ENCODE results near the gene GFPT2. TPM values are rescaled to one million over a fixed set of nuclear protein-coding genes. Genes with fewer than 3 reads are reported as not detected.

The GFPT2 gene
- total and polyA plus RNA-seq, 12 donors, result 1.9 to 20.1 (median 9.3) TPM

DNA sequence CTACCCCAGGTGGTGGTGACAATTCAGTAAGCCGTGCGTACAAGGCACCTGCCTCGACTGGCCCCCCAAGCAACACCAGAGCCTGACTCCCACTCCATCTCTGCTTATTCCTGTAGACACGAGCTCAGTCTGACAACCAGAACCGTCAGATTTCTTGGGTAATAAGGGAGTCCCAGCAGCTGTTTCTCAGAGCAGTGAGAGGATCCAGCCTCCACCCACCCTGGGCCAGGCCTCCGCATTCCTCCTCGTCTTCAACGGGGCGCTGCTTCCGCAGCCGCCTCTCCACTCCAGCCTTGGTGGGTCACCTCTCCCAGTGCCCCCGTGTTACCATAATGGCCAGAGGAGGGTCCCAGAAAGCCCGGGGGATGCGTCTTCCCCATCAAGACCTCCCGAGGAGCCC, 27.7 kb upstream of the GFPT2 start:
- DNase-seq, result no peak
- Histone ChIP-seq H3K27me3 (no peaks in the 10 kb centered on the region), H3K27ac (no peak overlapping the region), H3K9me3 (replicated peaks in 1 of 3) (no peaks in the 10 kb centered on the region), H3K4me1 (replicated peaks in 1 of 2) (no peaks in the 10 kb centered on the region), H3K4me3 (no peak overlapping the region), H3K36me3 (replicated peaks in 1 of 2) (no peaks in the 10 kb centered on the region)
- 80 to 86% (median 83%) methylated on average over 12 to 15 of the region's 15 CpGs for WGBS, 4 donors
- no peak for TF ChIP-seq POLR2A (IDR thresholded peaks at IDR 0.05)
- TF ChIP-seq, protein P1, sequence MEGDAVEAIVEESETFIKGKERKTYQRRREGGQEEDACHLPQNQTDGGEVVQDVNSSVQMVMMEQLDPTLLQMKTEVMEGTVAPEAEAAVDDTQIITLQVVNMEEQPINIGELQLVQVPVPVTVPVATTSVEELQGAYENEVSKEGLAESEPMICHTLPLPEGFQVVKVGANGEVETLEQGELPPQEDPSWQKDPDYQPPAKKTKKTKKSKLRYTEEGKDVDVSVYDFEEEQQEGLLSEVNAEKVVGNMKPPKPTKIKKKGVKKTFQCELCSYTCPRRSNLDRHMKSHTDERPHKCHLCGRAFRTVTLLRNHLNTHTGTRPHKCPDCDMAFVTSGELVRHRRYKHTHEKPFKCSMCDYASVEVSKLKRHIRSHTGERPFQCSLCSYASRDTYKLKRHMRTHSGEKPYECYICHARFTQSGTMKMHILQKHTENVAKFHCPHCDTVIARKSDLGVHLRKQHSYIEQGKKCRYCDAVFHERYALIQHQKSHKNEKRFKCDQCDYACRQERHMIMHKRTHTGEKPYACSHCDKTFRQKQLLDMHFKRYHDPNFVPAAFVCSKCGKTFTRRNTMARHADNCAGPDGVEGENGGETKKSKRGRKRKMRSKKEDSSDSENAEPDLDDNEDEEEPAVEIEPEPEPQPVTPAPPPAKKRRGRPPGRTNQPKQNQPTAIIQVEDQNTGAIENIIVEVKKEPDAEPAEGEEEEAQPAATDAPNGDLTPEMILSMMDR (IDR thresholded peaks at IDR 0.05), result no peak
- intact Hi-C loops (cut with DNase I), result no loop called here

DNA sequence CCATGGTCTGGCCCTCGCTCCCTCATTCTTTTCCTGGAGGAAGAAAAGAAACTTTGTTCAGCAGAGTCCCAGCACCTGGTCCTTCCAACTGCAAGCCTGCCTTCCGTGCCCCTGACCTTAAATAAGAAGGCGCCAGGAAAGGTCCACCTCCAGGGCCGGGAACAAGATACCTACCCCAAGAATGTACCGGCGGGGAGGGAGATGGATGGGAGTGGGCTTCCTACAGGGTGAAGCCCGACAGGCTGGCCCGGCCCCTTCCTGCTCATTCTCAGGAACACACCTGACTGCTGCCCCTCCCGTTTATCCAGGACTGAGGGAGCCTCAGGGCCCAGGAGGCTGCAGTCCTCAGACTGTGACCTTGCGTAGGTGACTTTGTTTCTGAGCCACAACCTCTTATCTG, 27.3 kb upstream of the GFPT2 start:
- no peaks in the 10 kb centered on the region for H3K9me3 ChIP-seq (replicated peaks in 1 of 3)
- H3K36me3 ChIP-seq (replicated peaks in 1 of 2), result no peaks in the 10 kb centered on the region
- no peak overlapping the region for H3K4me3 ChIP-seq
- no peak for DNase-seq
- no peak for TF ChIP-seq POLR2A (IDR thresholded peaks at IDR 0.05)
- TF ChIP-seq, protein P1 (IDR thresholded peaks at IDR 0.05), result no peak
- no peak overlapping the region for H3K27ac ChIP-seq
- intact Hi-C loops (cut with DNase I), result no loop called here
- 76 to 86% (median 80%) methylated on average over 10 of the region's 10 CpGs for WGBS, 4 donors
- no peaks in the 10 kb centered on the region for H3K4me1 ChIP-seq (replicated peaks in 1 of 2)
- no peaks in the 10 kb centered on the region for H3K27me3 ChIP-seq

DNA sequence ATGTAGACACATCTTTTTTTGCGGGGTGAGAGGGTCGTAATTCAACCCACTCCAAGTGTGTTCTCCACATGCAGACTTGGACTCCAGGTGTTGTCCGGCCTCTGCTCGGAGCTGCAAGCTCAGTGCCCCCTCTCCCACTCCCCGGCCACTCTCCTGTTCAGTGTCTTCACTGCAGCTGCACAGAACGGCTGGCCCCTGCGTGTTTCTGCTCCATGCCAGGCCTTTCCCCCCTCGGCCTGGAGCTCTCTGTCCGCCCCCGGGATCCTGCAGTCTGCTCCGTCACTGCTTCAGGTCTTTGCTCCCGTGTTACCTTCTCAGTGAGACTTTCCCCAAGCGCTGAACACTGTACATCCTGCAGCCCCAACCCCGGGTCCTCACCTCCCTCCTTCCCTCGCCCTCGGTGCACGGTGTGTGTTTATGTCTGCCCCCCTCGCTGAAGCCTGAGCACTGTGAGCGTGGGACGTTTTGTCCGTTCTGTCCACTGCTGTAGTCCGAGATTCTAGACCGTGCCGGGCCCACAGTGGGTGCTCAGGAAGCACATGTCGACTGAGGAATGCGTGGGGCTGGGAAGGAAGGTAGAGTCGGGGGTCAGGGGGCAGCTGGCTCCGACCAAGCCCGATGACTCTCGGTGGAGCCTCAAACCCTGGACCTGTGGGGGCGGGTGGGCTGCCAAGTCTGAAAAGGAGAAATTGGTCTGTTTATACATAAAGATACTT, 26.4 kb upstream of the GFPT2 start:
- intact Hi-C loops (cut with DNase I), result no loop called here
- no peaks in the 10 kb centered on the region for H3K4me1 ChIP-seq (replicated peaks in 1 of 2)
- DNase-seq, result no peak
- TF ChIP-seq POLR2A (IDR thresholded peaks at IDR 0.05), result no peak
- TF ChIP-seq, protein P1 (IDR thresholded peaks at IDR 0.05), result no peak
- no peaks in the 10 kb centered on the region for H3K36me3 ChIP-seq (replicated peaks in 1 of 2)
- 83 to 89% (median 86%) methylated on average over 22 to 31 of the region's 31 CpGs for WGBS, 4 donors
- no peaks in the 10 kb centered on the region for H3K9me3 ChIP-seq (replicated peaks in 1 of 3)
- no peak overlapping the region for H3K27ac ChIP-seq
- no peak overlapping the region for H3K4me3 ChIP-seq
- no peaks in the 10 kb centered on the region for H3K27me3 ChIP-seq

- Histone ChIP-seq H3K4me3 (no peak overlapping the region), H3K27ac (no peak overlapping the region), H3K9me3 (replicated peaks in 1 of 3) (no peaks in the 10 kb centered on the region), H3K4me1 (replicated peaks in 1 of 2) (no peaks in the 10 kb centered on the region), H3K36me3 (replicated peaks in 1 of 2) (no peaks in the 10 kb centered on the region), H3K27me3 (no peaks in the 10 kb centered on the region)
- WGBS, 4 donors, result 81 to 91% (median 85%) methylated on average over 8 to 9 of the region's 9 CpGs
- DNase-seq, result no peak
- intact Hi-C loops (cut with DNase I), result no loop called here
- TF ChIP-seq, protein P1 (IDR thresholded peaks at IDR 0.05), result no peak
- TF ChIP-seq POLR2A (IDR thresholded peaks at IDR 0.05), result no peak
Measured at GRCh38 chr5:180378438-180379344, 25.6 kb upstream of the GFPT2 start.
